Ishikawa (cell line): ENCODE data around the gene MAP6.

Experiments used
- NFIC ChIP-seq: IDR thresholded peaks from 2 replicates; pipeline ENCODE4 v1.6.1; 2012
- RAD21 ChIP-seq: IDR thresholded peaks from 2 replicates; pipeline ENCODE4 v1.6.1; 2012; ENCODE audit warnings: low read depth
- TAF1 ChIP-seq: IDR thresholded peaks from 2 replicates; pipeline ENCODE4 v1.6.1; 2012; ENCODE audit warnings: low read depth, mild to moderate bottlenecking
- YY1 ChIP-seq: IDR thresholded peaks from 2 replicates; pipeline ENCODE4 v1.6.1; 2012; ENCODE audit warnings: low read depth
- ZBTB7A ChIP-seq: IDR thresholded peaks from 2 replicates; pipeline ENCODE4 v1.6.1; 2012; ENCODE audit warnings: low read depth

- TF ChIP-seq YY1 (no peak), RAD21 (no peak), ZBTB7A (no peak), NFIC (no peak), TAF1 (no peak)
Measured at GRCh38 chr11:75598900-75599299, 69.9 kb downstream of the MAP6 start.
